ENCODE measurements around the gene FILIP1L.

- TF ChIP-seq, protein P1, sequence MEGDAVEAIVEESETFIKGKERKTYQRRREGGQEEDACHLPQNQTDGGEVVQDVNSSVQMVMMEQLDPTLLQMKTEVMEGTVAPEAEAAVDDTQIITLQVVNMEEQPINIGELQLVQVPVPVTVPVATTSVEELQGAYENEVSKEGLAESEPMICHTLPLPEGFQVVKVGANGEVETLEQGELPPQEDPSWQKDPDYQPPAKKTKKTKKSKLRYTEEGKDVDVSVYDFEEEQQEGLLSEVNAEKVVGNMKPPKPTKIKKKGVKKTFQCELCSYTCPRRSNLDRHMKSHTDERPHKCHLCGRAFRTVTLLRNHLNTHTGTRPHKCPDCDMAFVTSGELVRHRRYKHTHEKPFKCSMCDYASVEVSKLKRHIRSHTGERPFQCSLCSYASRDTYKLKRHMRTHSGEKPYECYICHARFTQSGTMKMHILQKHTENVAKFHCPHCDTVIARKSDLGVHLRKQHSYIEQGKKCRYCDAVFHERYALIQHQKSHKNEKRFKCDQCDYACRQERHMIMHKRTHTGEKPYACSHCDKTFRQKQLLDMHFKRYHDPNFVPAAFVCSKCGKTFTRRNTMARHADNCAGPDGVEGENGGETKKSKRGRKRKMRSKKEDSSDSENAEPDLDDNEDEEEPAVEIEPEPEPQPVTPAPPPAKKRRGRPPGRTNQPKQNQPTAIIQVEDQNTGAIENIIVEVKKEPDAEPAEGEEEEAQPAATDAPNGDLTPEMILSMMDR (IDR thresholded peaks at IDR 0.05 in 4 of 5, conservative IDR thresholded peaks at IDR 0.05 in 1 of 5), result no peak
- no peak for TF ChIP-seq POLR2A (IDR thresholded peaks at IDR 0.05)
These were observed 83.3 kb downstream of the FILIP1L start for GRCh38 chr3:100030914-100031425.
